Measurements from ENCODE around the gene TESK2. TPM values are rescaled to one million over a fixed set of nuclear protein-coding genes. Genes with fewer than 3 reads are reported as not detected.

TESK2 gene
- total RNA-seq, 1 experiment from 2014 or later, result 1.4 TPM

GRCh38 chr1:45444609-45445131 lies 46.3 kb downstream of the TESK2 start:
- ChIA-PET CTCF (no interaction called here), POLR2A (interaction anchor here (0.6 kb wide), 2 partner anchors 20 to 713 kb away, joined by 3 to 6 read pairs; no protein-coding TSS in a partner anchor)
- H3K4me1 Mint-ChIP-seq (ENCODE audit: insufficient read depth, unreplicated experiment), result no peaks in the 10 kb centered on the region
- no peaks in the 10 kb centered on the region for H3K36me3 Mint-ChIP-seq (ENCODE audit: insufficient read depth, unreplicated experiment)
- H3K27me3 Mint-ChIP-seq (ENCODE audit: insufficient read depth, unreplicated experiment), result no peaks in the 10 kb centered on the region
- no peak overlapping the region for H3K4me3 Mint-ChIP-seq (ENCODE audit: unreplicated experiment)
- H3K27ac Mint-ChIP-seq (ENCODE audit: low read depth, unreplicated experiment), result no peak overlapping the region
- intact Hi-C loops (cut with micrococcal nuclease), result no loop called here
- H3K9me3 Mint-ChIP-seq (ENCODE audit: unreplicated experiment), result no peaks in the 10 kb centered on the region
- no TSS peak for BruUV-seq (replicated peaks)
- TF ChIP-seq CTCF (IDR thresholded peaks at IDR 0.05; ENCODE audit: unreplicated experiment), result no peak
- DNase-seq (ENCODE audit: unreplicated experiment), result no peak

- intact Hi-C loops (cut with micrococcal nuclease), result no loop called here
- POLR2A ChIA-PET, result interaction anchor here (0.6 kb wide), 1 partner anchor 713 kb away, joined by 3 read pairs; no protein-coding TSS in a partner anchor
- Mint-ChIP-seq H3K9me3 (ENCODE audit: unreplicated experiment) (no peaks in the 10 kb centered on the region), H3K27me3 (ENCODE audit: insufficient read depth, unreplicated experiment) (no peaks in the 10 kb centered on the region), H3K27ac (ENCODE audit: low read depth, unreplicated experiment) (no peak overlapping the region), H3K4me3 (ENCODE audit: unreplicated experiment) (no peak overlapping the region), H3K4me1 (ENCODE audit: insufficient read depth, unreplicated experiment) (no peaks in the 10 kb centered on the region), H3K36me3 (ENCODE audit: insufficient read depth, unreplicated experiment) (no peaks in the 10 kb centered on the region)
- no TSS peak for BruUV-seq (replicated peaks)
- CTCF ChIA-PET, result interaction anchor here (0.5 to 1.6 kb wide), 5 partner anchors 10 to 84 kb away, joined by 3 to 4 read pairs (median 3); no protein-coding TSS in a partner anchor
- DNase-seq (ENCODE audit: unreplicated experiment), result no peak
- TF ChIP-seq CTCF (IDR thresholded peaks at IDR 0.05; ENCODE audit: unreplicated experiment), result no peak
These were observed 47.1 kb downstream of the TESK2 start for GRCh38 chr1:45443580-45444446.

GRCh38 chr1:45442272-45442671 lies 48.7 kb downstream of the TESK2 start:
- TF ChIP-seq CTCF (IDR thresholded peaks at IDR 0.05; ENCODE audit: unreplicated experiment), result no peak
- CTCF ChIA-PET, result no interaction called here
- intact Hi-C loops (cut with micrococcal nuclease), result no loop called here
- Mint-ChIP-seq H3K4me1 (ENCODE audit: insufficient read depth, unreplicated experiment) (no peaks in the 10 kb centered on the region), H3K36me3 (ENCODE audit: insufficient read depth, unreplicated experiment) (no peaks in the 10 kb centered on the region), H3K4me3 (ENCODE audit: unreplicated experiment) (no peak overlapping the region), H3K27me3 (ENCODE audit: insufficient read depth, unreplicated experiment) (no peaks in the 10 kb centered on the region), H3K27ac (ENCODE audit: low read depth, unreplicated experiment) (no peak overlapping the region), H3K9me3 (ENCODE audit: unreplicated experiment) (no peaks in the 10 kb centered on the region)
- POLR2A ChIA-PET, result no interaction called here
- peak; percentile 21 for DNase-seq (ENCODE audit: unreplicated experiment)
- no TSS peak for BruUV-seq (replicated peaks)

GRCh38 chr1:45437323-45437722 lies 53.6 kb downstream of the TESK2 start:
- CTCF ChIA-PET, result no interaction called here
- Mint-ChIP-seq H3K9me3 (ENCODE audit: unreplicated experiment) (no peaks in the 10 kb centered on the region), H3K27me3 (ENCODE audit: insufficient read depth, unreplicated experiment) (no peaks in the 10 kb centered on the region), H3K27ac (ENCODE audit: low read depth, unreplicated experiment) (no peak overlapping the region), H3K4me3 (ENCODE audit: unreplicated experiment) (no peak overlapping the region), H3K36me3 (ENCODE audit: insufficient read depth, unreplicated experiment) (peaks cover 2% of the 10 kb centered on the region), H3K4me1 (ENCODE audit: insufficient read depth, unreplicated experiment) (no peaks in the 10 kb centered on the region)
- POLR2A ChIA-PET, result interaction anchor here (1.0 kb wide), 1 partner anchor 53 kb away, joined by 3 read pairs; the partner anchor contains the start of gene TESK2
- no TSS peak for BruUV-seq (replicated peaks)
- no peak for TF ChIP-seq CTCF (IDR thresholded peaks at IDR 0.05; ENCODE audit: unreplicated experiment)
- intact Hi-C loops (cut with micrococcal nuclease), result no loop called here
- DNase-seq (ENCODE audit: unreplicated experiment), result no peak
